AG08396 (cell line): ENCODE results near the gene SDR42E1.
A peak's percentile ranks its signal among the peaks of the same experiment; 100 is the strongest.
"Not testable (repeated sequence)": the region's sequence is repeated elsewhere in the genome, so short reads cannot be mapped to it uniquely, and the experiment has no call there.

Source experiments
- DNase-seq: peaks from one replicate; pipeline ENCODE4 v3.0.0; 2012; ENCODE audit warnings: low spot score, mixed read lengths

Gene SDR42E1

GRCh38 chr16:82004601-82005000 lies 6.7 kb downstream of the SDR42E1 start:
- DNase-seq, result no peak

- no peak for DNase-seq
Observed at GRCh38 chr16:82002831-82003230, 8.4 kb downstream of the SDR42E1 start.

- peak; percentile 71 for DNase-seq
Observed at GRCh38 chr16:81997738-81998137, 13.5 kb downstream of the SDR42E1 start.

- peak; percentile 70 for DNase-seq
Observed at GRCh38 chr16:81996664-81997509, 14.4 kb downstream of the SDR42E1 start.

- DNase-seq, result no peak
Observed at GRCh38 chr16:81995651-81996050, 15.6 kb downstream of the SDR42E1 start.

- DNase-seq, result no peak
Observed at GRCh38 chr16:81994485-81994884, 16.8 kb downstream of the SDR42E1 start.

GRCh38 chr16:81992859-81993258 lies 18.4 kb downstream of the SDR42E1 start:
- no peak for DNase-seq

GRCh38 chr16:81987706-81988105 lies 23.6 kb downstream of the SDR42E1 start:
- no peak for DNase-seq

- no peak for DNase-seq
Observed at GRCh38 chr16:81987121-81987520, 24.1 kb downstream of the SDR42E1 start.

GRCh38 chr16:81977335-81977942 lies 33.8 kb downstream of the SDR42E1 start:
- DNase-seq, result not testable (repeated sequence)

GRCh38 chr16:81975637-81976036 lies 35.6 kb downstream of the SDR42E1 start:
- DNase-seq, result no peak

GRCh38 chr16:81973737-81974136 lies 37.5 kb downstream of the SDR42E1 start:
- DNase-seq, result no peak

- DNase-seq, result no peak
Observed at GRCh38 chr16:81971853-81972252, 39.4 kb downstream of the SDR42E1 start.

- DNase-seq, result no peak
Observed at GRCh38 chr16:81967358-81967757, 43.9 kb downstream of the SDR42E1 start.

- DNase-seq, result no peak
Observed at GRCh38 chr16:81964808-81965207, 46.5 kb downstream of the SDR42E1 start.

GRCh38 chr16:81956213-81956948 lies 54.9 kb downstream of the SDR42E1 start:
- no peak for DNase-seq

GRCh38 chr16:81951564-81951963 lies 59.7 kb downstream of the SDR42E1 start:
- DNase-seq, result no peak

- no peak for DNase-seq
Observed at GRCh38 chr16:81946206-81946605, 65.1 kb downstream of the SDR42E1 start.

- peak; percentile 24 for DNase-seq
Observed at GRCh38 chr16:81945665-81946064, 65.6 kb downstream of the SDR42E1 start.

- DNase-seq, result no peak
Observed at GRCh38 chr16:81942007-81942601, 69.2 kb downstream of the SDR42E1 start.

GRCh38 chr16:81940781-81941560 lies 70.3 kb downstream of the SDR42E1 start:
- DNase-seq, result peak; percentile 69
